HG02642 (cell line): ENCODE results near the gene FHL1.

Experiments
- ATAC-seq: cut with Tn5 transposase; IDR thresholded peaks from one replicate; pipeline ENCODE4 v1.9.1; 2021; ENCODE audit warnings: mild to moderate bottlenecking; ENCODE audit not compliant: unreplicated experiment, poor library complexity

FHL1 gene

DNA sequence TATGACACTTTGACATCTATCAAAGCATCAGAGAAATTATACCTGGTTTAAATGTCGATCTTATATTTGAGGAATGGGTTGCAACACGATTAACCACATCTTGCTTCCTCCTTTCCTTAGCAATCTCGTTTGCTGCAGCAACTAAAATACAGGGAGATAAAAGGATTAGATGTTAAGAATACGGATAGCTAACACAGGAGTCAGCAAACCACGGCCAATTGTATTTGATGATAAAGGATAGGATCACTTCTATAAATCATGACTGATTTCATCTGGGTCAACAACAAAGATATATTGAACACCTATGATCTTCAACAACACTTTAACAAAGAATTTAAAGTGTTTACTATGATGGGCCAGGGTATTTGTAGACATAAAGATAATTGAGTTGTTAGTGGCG lies 98.9 kb downstream of the FHL1 start:
- ATAC-seq = no peak

DNA sequence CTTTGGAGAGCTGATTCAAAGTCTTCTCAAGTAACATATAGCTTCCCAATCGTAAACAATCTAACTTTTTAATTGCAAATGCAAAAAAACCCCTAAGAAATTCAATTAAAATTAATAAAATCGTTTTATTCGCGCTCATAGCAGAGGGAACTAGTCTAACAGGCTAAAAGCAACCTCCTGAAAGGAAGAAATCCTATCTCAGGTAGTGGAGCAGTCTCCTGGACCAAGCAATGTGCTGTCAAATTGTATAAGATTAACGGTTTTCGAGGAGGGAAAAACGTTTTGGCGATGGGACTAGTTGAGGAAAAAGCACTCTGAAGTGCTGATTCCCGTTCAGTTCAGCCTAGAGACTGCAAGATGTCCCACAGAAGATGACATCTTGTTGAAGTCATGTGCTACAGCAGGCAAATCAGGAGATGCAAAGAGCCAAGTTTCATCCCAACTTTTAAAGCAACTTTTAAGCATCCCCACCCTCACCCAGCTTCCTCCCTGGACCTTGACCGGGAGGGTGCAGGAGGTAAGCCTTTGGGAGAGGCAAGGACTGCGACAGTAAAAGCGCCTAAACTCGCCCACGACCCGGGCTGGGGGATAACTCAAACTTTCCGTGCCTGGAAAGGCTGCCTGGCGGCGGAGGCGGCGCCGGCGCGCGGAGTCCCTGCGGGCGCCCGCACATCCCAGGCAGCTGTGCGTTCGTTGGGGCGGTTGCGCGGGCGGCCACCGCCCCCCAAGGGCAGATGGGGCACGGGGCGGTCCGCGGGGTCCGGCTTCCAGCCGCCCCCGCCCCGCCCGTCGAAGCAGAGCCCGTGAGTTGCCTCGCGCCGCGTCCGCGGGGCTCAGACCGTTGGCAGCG lies 103.1 kb downstream of the FHL1 start:
- ATAC-seq = peak; percentile 39

DNA sequence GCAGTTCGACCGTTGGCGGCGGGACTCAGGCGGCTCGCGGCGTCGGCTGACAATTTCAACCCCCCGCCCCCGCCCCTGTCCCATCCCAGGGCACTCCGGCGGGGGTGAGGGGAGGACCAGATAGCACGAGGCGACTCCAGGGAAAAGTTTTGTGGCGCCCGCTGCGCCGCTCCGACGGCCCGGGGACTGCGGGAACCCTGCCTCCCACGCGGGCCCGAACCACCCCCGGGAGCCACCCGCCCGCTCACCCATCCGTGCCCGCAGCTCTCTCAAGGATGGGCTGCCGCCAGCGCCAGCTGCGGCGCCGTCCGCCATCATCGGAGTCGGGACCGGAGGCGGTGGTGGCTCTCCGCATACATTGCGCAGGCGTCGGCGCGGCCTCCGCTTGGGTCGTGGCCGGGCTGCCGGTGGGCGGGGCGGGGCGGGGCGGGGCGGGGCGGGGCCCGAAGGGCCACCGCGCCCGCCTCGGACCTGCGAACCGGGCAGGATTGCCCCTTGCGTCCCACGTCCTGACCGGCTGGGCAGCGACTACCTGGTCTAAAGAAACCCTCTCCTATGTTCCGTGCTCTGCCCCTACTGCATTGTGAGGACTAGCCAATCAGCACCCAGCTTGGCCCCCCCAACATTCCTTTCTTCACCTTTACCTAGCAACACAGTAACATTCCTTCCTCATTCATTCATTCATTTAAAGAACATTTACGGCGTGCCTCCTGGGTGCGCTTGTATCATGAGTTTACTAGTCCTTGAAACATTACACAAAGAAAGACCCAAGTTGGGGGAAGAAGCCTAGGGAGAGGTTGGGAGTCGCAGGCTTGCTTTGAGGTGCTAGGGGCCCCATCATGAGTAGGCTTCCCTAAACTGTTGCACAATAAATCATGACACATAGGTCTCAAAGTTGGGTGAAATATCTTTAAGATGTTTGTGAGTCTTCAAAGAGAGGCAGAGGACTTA lies 104.0 kb downstream of the FHL1 start, which contains the start of gene MAP7D3:
Gene MAP7D3 (minus strand): TSS at position 360 of the 951 bp plus-strand sequence. CDS start 42 bp downstream, at position 318.
- ATAC-seq = peak; percentile 92

DNA sequence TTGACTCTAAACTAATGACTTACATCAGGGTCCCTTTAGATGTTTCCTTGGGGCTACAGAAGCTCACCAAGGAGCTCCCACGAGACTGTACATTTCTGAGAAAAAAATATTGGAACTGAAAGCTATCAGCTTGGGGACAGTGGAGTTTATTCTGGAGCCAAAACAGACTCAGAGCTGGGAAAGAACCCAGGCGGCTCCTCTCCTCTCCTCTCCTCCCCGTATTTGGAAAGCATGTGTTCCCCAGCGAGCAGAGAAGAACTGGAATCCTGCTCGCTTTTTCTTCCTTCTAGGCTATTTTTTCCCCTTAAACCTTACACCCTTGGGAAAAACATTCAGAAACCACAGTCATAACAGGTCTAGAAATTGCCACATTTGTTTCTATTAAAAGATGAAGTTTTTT lies 108.2 kb downstream of the FHL1 start:
- no peak for ATAC-seq

DNA sequence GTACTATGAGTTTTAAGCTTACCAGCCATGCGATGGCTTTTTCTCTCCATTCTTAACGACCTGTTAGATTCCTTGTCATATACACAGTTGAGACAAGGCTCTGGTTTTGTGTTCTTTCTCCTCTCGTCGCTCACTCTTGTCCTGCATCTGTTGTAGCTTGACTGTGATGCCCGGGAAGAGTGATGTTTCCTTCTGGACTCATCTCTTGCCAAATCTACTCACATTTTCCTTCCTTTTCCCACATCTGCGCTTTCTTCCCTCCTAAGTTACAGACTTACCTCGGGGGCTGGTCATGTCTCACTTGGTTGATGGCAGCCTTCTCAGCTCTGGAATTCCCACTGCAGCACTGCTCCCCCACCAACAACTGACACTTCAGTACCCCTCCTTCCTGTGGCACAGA lies 108.7 kb downstream of the FHL1 start:
- ATAC-seq = no peak

DNA sequence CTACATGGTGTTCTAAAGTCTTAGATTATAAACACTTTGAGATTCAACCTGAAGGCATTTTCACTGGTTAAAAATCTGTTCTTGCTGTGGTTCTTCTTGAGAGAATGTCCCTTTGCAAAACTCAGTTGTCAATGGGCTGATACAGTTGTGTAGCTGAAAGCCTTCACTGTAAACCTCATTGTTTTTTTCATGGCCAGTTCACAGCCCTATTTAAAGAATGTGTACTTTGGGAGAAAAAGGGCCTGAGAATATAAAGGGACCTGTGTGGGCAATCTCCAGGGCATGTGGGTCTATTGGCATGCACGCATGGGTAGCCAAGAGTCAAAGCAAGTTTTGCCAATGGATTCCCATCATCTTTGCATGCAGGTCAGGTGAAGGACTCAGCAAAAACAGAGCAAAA lies 111.6 kb downstream of the FHL1 start:
- no peak for ATAC-seq

DNA sequence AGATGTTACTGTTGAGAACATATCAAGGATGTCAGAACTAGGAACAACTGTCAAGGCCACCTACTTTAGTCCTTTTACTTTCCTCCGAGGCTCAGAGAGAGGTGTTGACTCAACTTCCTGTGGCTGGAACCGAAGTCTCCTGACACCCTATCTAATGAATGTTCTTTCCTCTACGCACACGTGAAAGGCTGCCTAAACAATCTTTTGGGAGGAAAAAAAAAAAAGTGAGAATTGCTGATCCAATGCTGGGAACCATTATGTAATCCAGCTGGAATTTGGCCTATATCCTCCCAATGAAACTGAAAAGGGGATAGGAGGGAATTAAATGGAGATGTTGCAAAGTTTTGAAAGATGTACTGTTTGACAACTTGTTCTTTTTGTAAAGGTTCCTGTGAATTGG lies 112.2 kb downstream of the FHL1 start:
- ATAC-seq = no peak

DNA sequence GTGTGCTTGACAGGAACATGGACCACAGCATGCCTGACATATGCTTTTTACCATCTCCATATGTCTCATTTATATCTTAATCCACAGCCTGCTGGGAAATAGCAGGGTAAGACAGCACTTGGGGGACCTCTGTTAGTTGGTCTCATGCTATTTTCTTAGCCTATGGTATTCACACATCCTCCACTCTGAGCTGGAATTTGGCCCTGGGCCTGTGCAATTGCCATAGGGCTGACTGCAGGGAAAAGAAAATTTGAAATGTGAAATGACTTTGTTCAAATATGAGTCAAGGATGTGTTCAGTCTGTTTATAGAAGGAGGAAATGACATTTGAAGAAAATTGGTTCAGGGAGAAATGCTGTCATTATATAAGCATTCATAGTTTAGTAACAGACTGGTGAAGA lies 113.4 kb downstream of the FHL1 start:
- ATAC-seq = no peak
